ENCODE measurements around the gene SWAP70.

GRCh38 chr11:9802291-9802861 lies 138.5 kb downstream of the SWAP70 start:
- TF ChIP-seq CTCF (conservative IDR thresholded peaks at IDR 0.05; ENCODE audit: low read length) (no peak), EZH2phosphoT487 (IDR thresholded peaks at IDR 0.05; ENCODE audit: borderline replicate concordance) (no peak)
